HEK293 (cell line): ENCODE results near the gene MRPL48.
A peak's percentile ranks its signal among the peaks of the same experiment; 100 is the strongest.
"Not testable (repeated sequence)": the region's sequence is repeated elsewhere in the genome, so short reads cannot be mapped to it uniquely, and the experiment has no call there.

ENCODE experiments used
- CTCF ChIA-PET: fragments of 350-600 bp; formaldehyde crosslinking; extraction: SDS; loops from one replicate; lab custom pipeline; 2021; ENCODE audit warnings: antibody characterized with exemption; lab: Yijun Ruan, JAX
- POLR2A ChIA-PET: fragments of 300-600 bp; formaldehyde crosslinking; extraction: SDS; loops from one replicate; lab custom pipeline; 2020; ENCODE audit warnings: antibody characterized with exemption, inconsistent platforms; lab: Yijun Ruan, JAX
- H3K27ac ChIP-seq: fragments of 200-500 bp; sonication (Bioruptor generic); 2 replicates; pipeline ENCODE4 v1.5.1; 2014; ENCODE audit warnings: low read depth, low read length, control low read depth, inconsistent platforms; ENCODE audit errors: extremely low read depth
- H3K36me3 ChIP-seq, 2 experiments: fragments of 200-500 bp in 1 of 2; sonication (Bioruptor generic) in 1 of 2; 1 replicate in 1 of 2; 2 replicates in 1 of 2; pipeline ENCODE4 v1.5.1; 2014 to 2017; ENCODE audit warnings: inconsistent platforms in 2 of 2, low read length in 2 of 2; ENCODE audit not compliant: control insufficient read depth in 2 of 2, insufficient read depth in 1 of 2
- H3K4me1 ChIP-seq: fragments of 200-500 bp; sonication (Bioruptor generic); 2 replicates; pipeline ENCODE4 v1.5.1; 2014; ENCODE audit warnings: mild to moderate bottlenecking, low read length, inconsistent platforms; ENCODE audit not compliant: control insufficient read depth, insufficient read depth
- H3K4me3 ChIP-seq: 2 replicates; pipeline ENCODE4 v1.5.1; 2011; ENCODE audit warnings: low read depth, mild to moderate bottlenecking, control low read depth, low read length, moderate library complexity
- H3K9me3 ChIP-seq: fragments of 200-500 bp; sonication (Bioruptor generic); 2 replicates; pipeline ENCODE4 v1.5.1; 2014; ENCODE audit warnings: low read depth, low read length, inconsistent platforms; ENCODE audit not compliant: control insufficient read depth, insufficient read depth
- BCL11A ChIP-seq: fragments of 450-650 bp; formaldehyde crosslinking; IDR thresholded peaks from 2 replicates; pipeline ENCODE4 v1.5.1; 2016; ENCODE audit warnings: low read depth, missing biosample characterization, missing genetic modification characterization
- ZEB2 ChIP-seq: fragments of 450-650 bp; formaldehyde crosslinking; IDR thresholded peaks from 2 replicates; pipeline ENCODE4 v1.5.1; 2016; ENCODE audit warnings: missing biosample characterization, missing genetic modification characterization
- ZFHX2 ChIP-seq: fragments of 450-650 bp; formaldehyde crosslinking; conservative IDR thresholded peaks from 2 replicates; pipeline ENCODE4 v1.5.1; 2016; ENCODE audit warnings: missing biosample characterization, missing genetic modification characterization
- ZFP37 ChIP-seq: fragments of 450-650 bp; formaldehyde crosslinking; IDR thresholded peaks from 2 replicates; pipeline ENCODE4 v1.5.1; 2016; ENCODE audit warnings: missing biosample characterization, missing genetic modification characterization
- ZIC2 ChIP-seq: fragments of 450-650 bp; formaldehyde crosslinking; IDR thresholded peaks from 2 replicates; pipeline ENCODE4 v1.5.1; 2016; ENCODE audit warnings: missing biosample characterization, missing genetic modification characterization
- ZNF10 ChIP-seq: fragments of 450-650 bp; formaldehyde crosslinking; IDR thresholded peaks from 2 replicates; pipeline ENCODE4 v1.5.1; 2017; ENCODE audit warnings: missing biosample characterization, missing genetic modification characterization
- ZNF112 ChIP-seq: fragments of 450-650 bp; formaldehyde crosslinking; IDR thresholded peaks from 2 replicates; pipeline ENCODE4 v1.5.0; 2017; ENCODE audit warnings: missing biosample characterization, missing genetic modification characterization
- ZNF121 ChIP-seq: fragments of 450-650 bp; formaldehyde crosslinking; IDR thresholded peaks from 2 replicates; pipeline ENCODE4 v1.5.1; 2016; ENCODE audit warnings: missing biosample characterization, missing genetic modification characterization
- ZNF133 ChIP-seq: fragments of 450-650 bp; formaldehyde crosslinking; IDR thresholded peaks from 2 replicates; pipeline ENCODE4 v1.5.1; 2016; ENCODE audit warnings: missing biosample characterization, missing genetic modification characterization
- ZNF140 ChIP-seq: fragments of 450-650 bp; formaldehyde crosslinking; IDR thresholded peaks from 2 replicates; pipeline ENCODE4 v1.5.1; 2016; ENCODE audit warnings: missing biosample characterization, missing genetic modification characterization
- ZNF350 ChIP-seq: fragments of 450-650 bp; formaldehyde crosslinking; IDR thresholded peaks from 2 replicates; pipeline ENCODE4 v1.5.0; 2017; ENCODE audit warnings: missing biosample characterization, mild to moderate bottlenecking, missing genetic modification characterization
- ZNF366 ChIP-seq: fragments of 450-650 bp; formaldehyde crosslinking; conservative IDR thresholded peaks from 2 replicates; pipeline ENCODE4 v1.5.1; 2016; ENCODE audit warnings: missing biosample characterization, missing genetic modification characterization
- ZNF571 ChIP-seq: fragments of 450-650 bp; formaldehyde crosslinking; IDR thresholded peaks from 2 replicates; pipeline ENCODE4 v1.5.0; 2017; ENCODE audit warnings: missing biosample characterization, missing genetic modification characterization
- ZNF621 ChIP-seq: fragments of 450-650 bp; formaldehyde crosslinking; IDR thresholded peaks from 2 replicates; pipeline ENCODE4 v1.5.1; 2017; ENCODE audit warnings: missing biosample characterization, missing genetic modification characterization
- ZNF624 ChIP-seq: fragments of 450-650 bp; formaldehyde crosslinking; IDR thresholded peaks from 2 replicates; pipeline ENCODE4 v1.5.1; 2017; ENCODE audit warnings: missing biosample characterization, missing genetic modification characterization
- ZNF629 ChIP-seq: fragments of 450-650 bp; formaldehyde crosslinking; IDR thresholded peaks from 2 replicates; pipeline ENCODE4 v1.5.1; 2017; ENCODE audit warnings: missing biosample characterization, missing genetic modification characterization
- ZNF658 ChIP-seq: fragments of 450-650 bp; formaldehyde crosslinking; IDR thresholded peaks from 2 replicates; pipeline ENCODE4; 2016; ENCODE audit warnings: missing biosample characterization, missing genetic modification characterization
- ZNF76 ChIP-seq: fragments of 450-650 bp; formaldehyde crosslinking; IDR thresholded peaks from 2 replicates; pipeline ENCODE4; 2016; ENCODE audit warnings: low read depth, missing biosample characterization, missing genetic modification characterization, borderline replicate concordance
- ZSCAN30 ChIP-seq: fragments of 450-650 bp; IDR thresholded peaks from 2 replicates; pipeline ENCODE4 v1.5.1; 2018; ENCODE audit warnings: missing biosample characterization, mild to moderate bottlenecking, missing genetic modification characterization, moderate library complexity
- TF ChIP-seq, protein P1 (sequence below): fragments of 450-650 bp; formaldehyde crosslinking; IDR thresholded peaks from 2 replicates; pipeline ENCODE4 v1.5.1; 2016; ENCODE audit warnings: missing biosample characterization, missing genetic modification characterization
- TF ChIP-seq, protein P2 (sequence below): fragments of 450-650 bp; formaldehyde crosslinking; IDR thresholded peaks from 2 replicates; pipeline ENCODE4 v1.5.1; 2016; ENCODE audit warnings: missing biosample characterization, missing genetic modification characterization
- TF ChIP-seq, protein P3 (sequence below): fragments of 450-650 bp; formaldehyde crosslinking; IDR thresholded peaks from 2 replicates; pipeline ENCODE4 v1.5.1; 2017; ENCODE audit warnings: missing biosample characterization, missing genetic modification characterization

MRPL48 gene

DNA sequence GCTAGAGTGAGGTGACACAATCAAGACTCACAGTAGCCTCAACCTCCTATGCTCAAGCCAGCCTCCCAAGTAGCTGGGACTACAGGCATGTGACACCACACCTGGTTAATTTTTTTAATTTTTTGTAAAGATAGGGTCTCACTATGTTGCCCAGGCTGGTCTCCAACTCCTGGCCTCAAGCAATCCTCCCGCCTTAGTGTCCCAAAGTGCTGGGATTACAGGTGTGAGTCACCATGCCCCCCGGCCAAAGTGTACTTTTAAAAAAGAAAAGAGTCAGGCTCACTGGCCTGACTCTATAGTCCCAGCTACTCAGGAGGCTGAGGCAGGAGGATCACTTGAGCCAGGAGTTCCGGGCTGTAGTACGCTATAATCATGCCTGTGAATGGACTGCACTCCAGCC, 36.8 kb upstream of the MRPL48 start:
- H3K27ac ChIP-seq, H3K4me1 ChIP-seq, H3K36me3 ChIP-seq, POLR2A ChIA-PET, H3K9me3 ChIP-seq, H3K4me3 ChIP-seq: not testable (repeated sequence)
- CTCF ChIA-PET, result interaction anchor here (0.6 kb wide), 1 partner anchor 31 kb away, joined by 3 read pairs; no protein-coding TSS in a partner anchor
- TF ChIP-seq ZNF121 (tag by site-specific recombination), result 0 out of 2 replicates have a peak, but pooled peaks have one; percentile 45
- TF ChIP-seq, all 188 proteins: peak for 1; not testable (repeated sequence) for 187

DNA sequence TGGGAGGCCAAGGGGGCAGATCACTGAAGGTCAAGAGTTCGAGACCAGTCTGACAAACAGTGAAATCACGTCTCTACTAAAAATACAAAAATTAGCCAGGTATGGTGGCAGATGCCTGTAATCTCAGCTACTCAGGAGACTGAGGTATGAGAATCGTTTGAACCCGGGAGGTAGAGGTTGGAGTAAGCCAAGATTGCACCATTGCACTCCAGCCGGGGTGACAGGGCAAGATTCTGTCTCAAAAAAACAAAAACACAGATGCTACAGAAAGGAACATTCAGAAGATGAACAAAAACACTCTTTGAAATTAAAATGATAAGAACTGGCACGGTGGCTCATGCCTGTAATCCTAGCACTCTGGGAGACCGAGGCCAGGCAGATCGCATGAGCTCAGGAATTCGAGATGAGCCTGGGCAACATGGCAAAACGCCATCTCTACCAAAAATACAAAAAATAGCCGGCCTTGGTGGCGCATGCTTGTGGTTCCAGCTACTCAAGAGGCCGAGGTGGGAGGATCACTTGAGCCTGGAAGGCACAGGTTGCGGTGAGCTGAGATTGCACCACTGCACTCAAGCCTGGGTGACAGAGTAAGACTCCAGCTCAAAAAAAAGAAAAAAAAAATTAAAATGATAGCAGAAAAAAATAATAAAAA, 35.3 kb upstream of the MRPL48 start:
- H3K36me3 ChIP-seq, result no peaks in the 10 kb centered on the region
- H3K27ac ChIP-seq, result no peak overlapping the region
- POLR2A ChIA-PET, result no interaction called here
- H3K4me1 ChIP-seq, result no peaks in the 10 kb centered on the region
- no peak overlapping the region for H3K4me3 ChIP-seq
- TF ChIP-seq ZNF10 (tag by site-specific recombination) (no peak), ZNF350 (tag by site-specific recombination) (no peak), ZFP37 (tag by site-specific recombination) (no peak), ZIC2 (tag by site-specific recombination) (no peak), ZEB2 (tag by site-specific recombination) (no peak), ZNF366 (tag by site-specific recombination) (no peak), ZNF624 (tag by site-specific recombination) (no peak)
- TF ChIP-seq, protein P1, sequence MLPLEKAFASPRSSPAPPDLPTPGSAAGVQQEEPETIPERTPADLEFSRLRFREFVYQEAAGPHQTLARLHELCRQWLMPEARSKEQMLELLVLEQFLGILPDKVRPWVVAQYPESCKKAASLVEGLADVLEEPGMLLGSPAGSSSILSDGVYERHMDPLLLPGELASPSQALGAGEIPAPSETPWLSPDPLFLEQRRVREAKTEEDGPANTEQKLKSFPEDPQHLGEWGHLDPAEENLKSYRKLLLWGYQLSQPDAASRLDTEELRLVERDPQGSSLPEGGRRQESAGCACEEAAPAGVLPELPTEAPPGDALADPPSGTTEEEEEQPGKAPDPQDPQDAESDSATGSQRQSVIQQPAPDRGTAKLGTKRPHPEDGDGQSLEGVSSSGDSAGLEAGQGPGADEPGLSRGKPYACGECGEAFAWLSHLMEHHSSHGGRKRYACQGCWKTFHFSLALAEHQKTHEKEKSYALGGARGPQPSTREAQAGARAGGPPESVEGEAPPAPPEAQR (tag by site-specific recombination), result no peak
- TF ChIP-seq, protein P2, sequence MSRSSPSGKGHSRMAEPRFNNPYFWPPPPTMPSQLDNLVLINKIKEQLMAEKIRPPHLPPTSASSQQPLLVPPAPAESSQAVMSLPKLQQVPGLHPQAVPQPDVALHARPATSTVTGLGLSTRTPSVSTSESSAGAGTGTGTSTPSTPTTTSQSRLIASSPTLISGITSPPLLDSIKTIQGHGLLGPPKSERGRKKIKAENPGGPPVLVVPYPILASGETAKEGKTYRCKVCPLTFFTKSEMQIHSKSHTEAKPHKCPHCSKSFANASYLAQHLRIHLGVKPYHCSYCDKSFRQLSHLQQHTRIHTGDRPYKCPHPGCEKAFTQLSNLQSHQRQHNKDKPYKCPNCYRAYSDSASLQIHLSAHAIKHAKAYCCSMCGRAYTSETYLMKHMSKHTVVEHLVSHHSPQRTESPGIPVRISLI (tag by site-specific recombination), result 0 out of 2 replicates have a peak, but pooled peaks have one; percentile 22
- CTCF ChIA-PET, result interaction anchor here (0.6 to 0.7 kb wide), 2 partner anchors 126 to 140 kb away, joined by 3 read pairs; no protein-coding TSS in a partner anchor
- no peaks in the 10 kb centered on the region for H3K9me3 ChIP-seq

GRCh38 chr11:73752903-73753302, 34.8 kb upstream of the MRPL48 start:
- CTCF ChIA-PET, result interaction anchor here (0.7 kb wide), 1 partner anchor 127 kb away, joined by 3 read pairs; no protein-coding TSS in a partner anchor
- H3K36me3 ChIP-seq, result no peaks in the 10 kb centered on the region
- POLR2A ChIA-PET, result no interaction called here
- no peak overlapping the region for H3K27ac ChIP-seq
- TF ChIP-seq BCL11A (tag by site-specific recombination) (no peak), ZNF629 (no peak), ZNF76 (tag by site-specific recombination) (no peak), ZNF571 (no peak), ZNF621 (tag by site-specific recombination) (no peak), ZFHX2 (tag by site-specific recombination) (no peak), ZNF121 (tag by site-specific recombination) (no peak), ZNF133 (tag by site-specific recombination) (no peak), ZNF658 (tag by site-specific recombination) (no peak), ZNF112 (no peak), ZSCAN30 (tag by site-specific recombination) (no peak), ZNF140 (tag by site-specific recombination) (no peak)
- TF ChIP-seq, protein P3, sequence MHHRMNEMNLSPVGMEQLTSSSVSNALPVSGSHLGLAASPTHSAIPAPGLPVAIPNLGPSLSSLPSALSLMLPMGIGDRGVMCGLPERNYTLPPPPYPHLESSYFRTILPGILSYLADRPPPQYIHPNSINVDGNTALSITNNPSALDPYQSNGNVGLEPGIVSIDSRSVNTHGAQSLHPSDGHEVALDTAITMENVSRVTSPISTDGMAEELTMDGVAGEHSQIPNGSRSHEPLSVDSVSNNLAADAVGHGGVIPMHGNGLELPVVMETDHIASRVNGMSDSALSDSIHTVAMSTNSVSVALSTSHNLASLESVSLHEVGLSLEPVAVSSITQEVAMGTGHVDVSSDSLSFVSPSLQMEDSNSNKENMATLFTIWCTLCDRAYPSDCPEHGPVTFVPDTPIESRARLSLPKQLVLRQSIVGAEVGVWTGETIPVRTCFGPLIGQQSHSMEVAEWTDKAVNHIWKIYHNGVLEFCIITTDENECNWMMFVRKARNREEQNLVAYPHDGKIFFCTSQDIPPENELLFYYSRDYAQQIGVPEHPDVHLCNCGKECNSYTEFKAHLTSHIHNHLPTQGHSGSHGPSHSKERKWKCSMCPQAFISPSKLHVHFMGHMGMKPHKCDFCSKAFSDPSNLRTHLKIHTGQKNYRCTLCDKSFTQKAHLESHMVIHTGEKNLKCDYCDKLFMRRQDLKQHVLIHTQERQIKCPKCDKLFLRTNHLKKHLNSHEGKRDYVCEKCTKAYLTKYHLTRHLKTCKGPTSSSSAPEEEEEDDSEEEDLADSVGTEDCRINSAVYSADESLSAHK (tag by site-specific recombination), result no peak
- TF ChIP-seq, all 188 proteins: peak for 0
- 0 out of 2 replicates have a peak, but pooled peaks cover 4% of the 10 kb centered on the region for H3K4me1 ChIP-seq
- H3K9me3 ChIP-seq, result no peaks in the 10 kb centered on the region
- H3K4me3 ChIP-seq, result no peak overlapping the region
